H1 (cell line): Measurements from ENCODE around the gene TMEM272. TPM values are rescaled to one million over a fixed set of nuclear protein-coding genes. Genes with fewer than 3 reads are reported as not detected.

Source experiments
- CTCF ChIA-PET: fragments of 300-600 bp; sonication (Branson Sonifier 250); formaldehyde crosslinking; loops from one replicate; lab custom pipeline; 2021; ENCODE audit not compliant: partially characterized antibody; lab: Charles Lee
- POLR2A ChIA-PET: fragments of 300-600 bp; sonication (Branson Sonifier 250); formaldehyde crosslinking; loops from one replicate; lab custom pipeline; 2021; ENCODE audit warnings: inconsistent platforms; ENCODE audit not compliant: partially characterized antibody; lab: Charles Lee
- DNase-seq, 2 experiments: peaks; one replicate each; pipeline versions ENCODE4 v3.0.0 to v3.0.0-alpha.2; 2010 to 2022; ENCODE audit warnings: low spot score in 2 of 2, low read depth in 1 of 2, mixed read lengths in 1 of 2
- FAIRE-seq: peaks from 2 replicates; lab custom pipeline; 2011; peaks lifted over from hg19 to GRCh38; lab: Jason Lieb, UNC
- H2AFZ ChIP-seq: 2 replicates; pipeline ENCODE4 v1.8.1; 2012; ENCODE audit warnings: low read length, inconsistent platforms
- H2AK5ac ChIP-seq: 2 replicates; pipeline ENCODE4 v1.6.1; 2013; ENCODE audit warnings: low read depth, low read length
- H2BK120ac ChIP-seq: replicated peaks from 2 replicates; pipeline ENCODE3; 2013; ENCODE audit warnings: low read depth, low read length, inconsistent platforms
- H2BK12ac ChIP-seq: 2 replicates; pipeline ENCODE4 v1.6.1; 2013; ENCODE audit warnings: low read depth, low read length
- H2BK15ac ChIP-seq: 2 replicates; pipeline ENCODE4 v1.6.1; 2013; ENCODE audit warnings: low read length
- H2BK20ac ChIP-seq: 2 replicates; pipeline ENCODE4 v1.6.1; 2013; ENCODE audit warnings: low read length
- H2BK5ac ChIP-seq: 2 replicates; pipeline ENCODE4 v1.6.1; 2013; ENCODE audit warnings: low read depth, low read length
- H3K14ac ChIP-seq: 2 replicates; pipeline ENCODE4 v1.6.1; 2013; ENCODE audit warnings: inconsistent platforms; ENCODE audit not compliant: insufficient read length
- H3K18ac ChIP-seq: 2 replicates; pipeline ENCODE4 v1.6.1; 2013; ENCODE audit warnings: low read length; ENCODE audit errors: extremely low read depth
- H3K23ac ChIP-seq: 2 replicates; pipeline ENCODE4 v1.6.1; 2013; ENCODE audit warnings: inconsistent platforms; ENCODE audit not compliant: insufficient read length
- H3K23me2 ChIP-seq: 2 replicates; pipeline ENCODE4 v1.6.1; 2013; ENCODE audit warnings: low read depth, low read length
- H3K27ac ChIP-seq: 2 replicates; pipeline ENCODE4 v1.6.1; 2011; ENCODE audit warnings: low read depth, low read length, inconsistent platforms
- H3K27me3 ChIP-seq, 4 experiments: replicated peaks in 1 of 4; 1 replicate in 1 of 4; 2 replicates in 3 of 4; pipeline versions ENCODE4 v1.6.1 to v1.8.1; 2011 to 2013; ENCODE audit warnings: low read length in 3 of 4, mild to moderate bottlenecking in 3 of 4, inconsistent platforms in 2 of 4, mixed read lengths in 2 of 4, moderate library complexity in 1 of 4; ENCODE audit not compliant: control insufficient read depth in 3 of 4, insufficient read depth in 3 of 4; ENCODE audit errors: extremely low read depth in 1 of 4
- H3K36me3 ChIP-seq, 4 experiments: 2 replicates each; pipeline versions ENCODE4 v1.6.1 to v1.8.1; 2011 to 2013; ENCODE audit warnings: mild to moderate bottlenecking in 4 of 4, low read length in 3 of 4, moderate library complexity in 2 of 4, control low read depth in 1 of 4, inconsistent platforms in 1 of 4; ENCODE audit not compliant: insufficient read depth in 4 of 4, control insufficient read depth in 2 of 4
- H3K4ac ChIP-seq: replicated peaks from 2 replicates; pipeline ENCODE3; 2013; ENCODE audit warnings: low read length, low read depth, mixed read lengths, inconsistent platforms; ENCODE audit not compliant: insufficient read length
- H3K4me1 ChIP-seq, 4 experiments: replicated peaks in 1 of 4; 1 replicate in 1 of 4; 2 replicates in 3 of 4; pipeline versions ENCODE4 v1.6.1 to v1.8.1; 2011 to 2013; ENCODE audit warnings: low read length in 3 of 4, inconsistent platforms in 2 of 4, mixed read lengths in 1 of 4; ENCODE audit not compliant: insufficient read depth in 4 of 4, control insufficient read depth in 3 of 4
- H3K4me2 ChIP-seq, 2 experiments: 2 replicates each; pipeline versions ENCODE4 v1.6.1 to v1.8.1; 2011 to 2013; ENCODE audit warnings: low read depth in 2 of 2, low read length in 2 of 2, control low read depth in 1 of 2, inconsistent platforms in 1 of 2, mild to moderate bottlenecking in 1 of 2; ENCODE audit not compliant: insufficient read depth in 1 of 2
- H3K4me3 ChIP-seq, 4 experiments: fragments of 200-600, 300-600 bp in 1 of 4; sonication (generic), shearing (Covaris generic), sonication (Bioruptor Twin) in 1 of 4; 2 replicates each; pipeline versions ENCODE4 v1.5.1 to v1.8.1; 2011 to 2016; ENCODE audit warnings: low read length in 4 of 4, low read depth in 3 of 4, control low read depth in 2 of 4, inconsistent platforms in 2 of 4, mild to moderate bottlenecking in 2 of 4, mixed read lengths in 1 of 4, moderate library complexity in 1 of 4; ENCODE audit not compliant: insufficient read depth in 2 of 4; ENCODE audit errors: extremely low read depth in 1 of 4
- H3K56ac ChIP-seq: replicated peaks from 2 replicates; pipeline ENCODE3; 2013; ENCODE audit warnings: low read depth, mild to moderate bottlenecking, mixed read lengths, low read length, inconsistent platforms; ENCODE audit not compliant: insufficient read length
- H3K79me1 ChIP-seq: 2 replicates; pipeline ENCODE4 v1.6.1; 2013; ENCODE audit warnings: low read depth, low read length, control low read depth
- H3K79me2 ChIP-seq, 2 experiments: 2 replicates each; pipeline versions ENCODE4 v1.6.1 to v1.8.1; 2012 to 2013; ENCODE audit warnings: low read length in 2 of 2, mild to moderate bottlenecking in 2 of 2, inconsistent platforms in 1 of 2; ENCODE audit not compliant: insufficient read depth in 2 of 2, control insufficient read depth in 1 of 2
- H3K9ac ChIP-seq, 4 experiments: replicated peaks in 1 of 4; 1 replicate in 1 of 4; 2 replicates in 3 of 4; pipeline versions ENCODE4 v1.6.1 to v1.8.1; 2011 to 2013; ENCODE audit warnings: low read depth in 3 of 4, low read length in 3 of 4, control low read depth in 2 of 4, mild to moderate bottlenecking in 2 of 4, moderate library complexity in 2 of 4, inconsistent platforms in 1 of 4; ENCODE audit errors: extremely low read depth in 1 of 4
- H3K9me3 ChIP-seq, 2 experiments: 2 replicates each; pipeline versions ENCODE4 v1.6.1 to v1.8.1; 2012 to 2013; ENCODE audit warnings: mild to moderate bottlenecking in 2 of 2, moderate library complexity in 2 of 2, control low read depth in 1 of 2, inconsistent platforms in 1 of 2, low read depth in 1 of 2, low read length in 1 of 2, mixed read lengths in 1 of 2; ENCODE audit not compliant: insufficient read depth in 2 of 2
- H4K20me1 ChIP-seq, 2 experiments: replicated peaks in 1 of 2; 2 replicates each; pipeline versions ENCODE3 to v1.8.1; 2011 to 2013; ENCODE audit warnings: inconsistent platforms in 2 of 2, low read length in 2 of 2, mild to moderate bottlenecking in 1 of 2; ENCODE audit not compliant: insufficient read depth in 2 of 2, control insufficient read depth in 1 of 2
- H4K5ac ChIP-seq: 2 replicates; pipeline ENCODE4 v1.6.1; 2013; ENCODE audit warnings: low read length, low read depth, mixed read lengths, inconsistent platforms; ENCODE audit not compliant: insufficient read length
- H4K8ac ChIP-seq: 2 replicates; pipeline ENCODE4 v1.8.0; 2013; ENCODE audit warnings: mild to moderate bottlenecking, moderate library complexity, low read length, inconsistent platforms; ENCODE audit not compliant: insufficient read depth; ENCODE audit errors: extremely low read depth
- H4K91ac ChIP-seq: replicated peaks from 2 replicates; pipeline ENCODE3; 2013; ENCODE audit warnings: low read length, mixed read lengths, inconsistent platforms; ENCODE audit not compliant: insufficient read length
- ASH2L ChIP-seq: fragments of 200-600, 300-600 bp; sonication (generic); IDR thresholded peaks from one replicate; pipeline ENCODE4 v1.7.1; 2017; ENCODE audit warnings: low read length
- EP300 ChIP-seq, 2 experiments: IDR thresholded peaks; 1 replicate in 1 of 2; 2 replicates in 1 of 2; pipeline ENCODE4 v1.6.1; 2011 to 2012; ENCODE audit warnings: low read depth in 2 of 2, low read length in 2 of 2, mild to moderate bottlenecking in 2 of 2, borderline replicate concordance in 1 of 2, inconsistent platforms in 1 of 2, moderate library complexity in 1 of 2
- HDAC2 ChIP-seq, 2 experiments: fragments of 300-600 bp in 1 of 2; sonication (generic) in 1 of 2; IDR thresholded peaks; 2 replicates each; pipeline ENCODE4 v1.6.1; 2011 to 2012; ENCODE audit warnings: low read depth in 2 of 2, low read length in 2 of 2, mild to moderate bottlenecking in 2 of 2, moderate library complexity in 2 of 2, borderline replicate concordance in 1 of 2, inconsistent platforms in 1 of 2
- MAX ChIP-seq: IDR thresholded peaks from 2 replicates; pipeline ENCODE4 v1.6.1; 2012; ENCODE audit warnings: inconsistent platforms
- NANOG ChIP-seq: IDR thresholded peaks from 2 replicates; pipeline ENCODE4 v1.6.1; 2011; ENCODE audit warnings: low read length, low read depth, mild to moderate bottlenecking, inconsistent platforms; ENCODE audit not compliant: insufficient read depth, poor library complexity, severe bottlenecking
- RNF2 ChIP-seq: fragments of 200-900, 300-1000 bp; sonication (generic); IDR thresholded peaks from 2 replicates; pipeline ENCODE4 v1.7.1; 2016; ENCODE audit warnings: borderline replicate concordance, low read depth, mild to moderate bottlenecking, antibody characterized with exemption, low read length; ENCODE audit not compliant: poor library complexity, severe bottlenecking; ENCODE audit errors: missing control alignments
- SRF ChIP-seq: IDR thresholded peaks from 2 replicates; pipeline ENCODE4 v1.6.1; 2011; ENCODE audit warnings: mild to moderate bottlenecking, low read depth, low read length, moderate library complexity
- USF2 ChIP-seq: IDR thresholded peaks from 2 replicates; pipeline ENCODE4 v1.6.1; 2011; ENCODE audit warnings: low read length, improper control_type of control experiment
- YY1 ChIP-seq: IDR thresholded peaks from 2 replicates; pipeline ENCODE4 v1.6.1; 2011; ENCODE audit warnings: low read depth, mild to moderate bottlenecking, low read length
- WGBS, 2 experiments: shearing (Covaris generic) in 1 of 2; methylation state at CpG; one replicate each; pipeline versions ENCODE4 v1.1.6 to v1.1.7; 2013 to 2015; ENCODE audit warnings: low lambda C conversion rate in 2 of 2, mixed read lengths in 2 of 2, inconsistent platforms in 1 of 2, low coverage in 1 of 2, missing lambda C conversion rate in 1 of 2; ENCODE audit not compliant: insufficient replicate concordance in 2 of 2, insufficient coverage in 1 of 2, insufficient read length in 1 of 2; ENCODE audit errors: extremely low coverage in 1 of 2, missing lambda C conversion rate in 1 of 2; 5-methylcytosine and 5-hydroxymethylcytosine counted together
- polyA plus RNA-seq, 7 experiments: library from polyadenylated mRNA; depleted of rRNA in 3 of 7; stranded (reverse) in 5 of 7; unstranded in 2 of 7; fragments of >200 nt in 5 of 7; fragments of 200-250 nt in 2 of 7; gene quantifications; 1 replicate in 5 of 7; 2 replicates in 1 of 7; 4 replicates in 1 of 7; pipeline versions ENCODE4 v1.2.1 to v1.2.3, GENCODE V29; 2011 to 2013; ENCODE audit warnings: missing spikeins in 2 of 7, mixed read lengths in 2 of 7
- total RNA-seq: library from RNA; stranded (reverse); fragmentation: NEBNext Ultra II Directional; extraction: Animal tissue kit (Norgen Biotek cat#: 25700); gene quantifications from 2 replicates; pipeline ENCODE4 v1.2.1, GENCODE V29; 2021

Gene TMEM272
- total and polyA plus RNA-seq, 2 of the 8 experiments (the other 6 are each of a cell fraction or from before 2014, with no cell fraction given) = 0.05 TPM; not detected in 1

- peaks cover 0 to 16% (median 4%) of the 10 kb centered on the region in 4 experiments; a peak in 6 of 8 replicates for H3K36me3 ChIP-seq
- no peak overlapping the region for H4K5ac ChIP-seq
- H3K9me3 ChIP-seq = no peaks in the 10 kb centered on the region
- H2AK5ac ChIP-seq = no peak overlapping the region
- H2AFZ ChIP-seq = no peak overlapping the region
- ChIA-PET POLR2A (no interaction called here), CTCF (interaction anchor here (1.1 to 1.7 kb wide), 5 partner anchors 8 to 330 kb away, joined by 4 to 6 read pairs (median 4); partner anchors contain the start of gene TMEM272)
- no peak overlapping the region for H3K56ac ChIP-seq
- no peak overlapping the region for H3K9ac ChIP-seq
- no peak overlapping the region for H3K23ac ChIP-seq
- no peaks in the 10 kb centered on the region for H3K27me3 ChIP-seq
- TF ChIP-seq YY1 (no peak), NANOG (no peak), MAX (no peak), USF2 (no peak), EP300 (IDR thresholded peaks at IDR 0.05; ENCODE audit: borderline replicate concordance in 1 of 2, low read depth in 2 of 2, low read length in 2 of 2) (no peak), SRF (no peak), ASH2L (no peak), RNF2 (no peak), HDAC2 (IDR thresholded peaks at IDR 0.05; ENCODE audit: borderline replicate concordance in 1 of 2, low read depth in 2 of 2, low read length in 2 of 2) (no peak)
- peaks cover 7 to 10% (median 9%) of the 10 kb centered on the region in 4 experiments for H3K4me1 ChIP-seq
- no peak overlapping the region for H2BK12ac ChIP-seq
- H3K79me1 ChIP-seq = no peaks in the 10 kb centered on the region; the same call in 1 of the 2 replicates
- no peak overlapping the region for H4K8ac ChIP-seq
- peaks cover 0 to 3% of the 10 kb centered on the region in 2 experiments for H4K20me1 ChIP-seq
- no peak overlapping the region for H2BK120ac ChIP-seq
- no peak for FAIRE-seq
- no peak overlapping the region for H4K91ac ChIP-seq
- no peak overlapping the region for H3K14ac ChIP-seq
- no peaks in the 10 kb centered on the region for H3K79me2 ChIP-seq
- H3K18ac ChIP-seq = no peak overlapping the region
- WGBS, 2 experiments = 94% methylated on average over 4 of the region's 4 CpGs; no CpG with 5 or more reads in 1 of the 2 experiments
- no peak overlapping the region for H3K4ac ChIP-seq
- no peak for DNase-seq
- no peak overlapping the region for H2BK20ac ChIP-seq
- no peak overlapping the region for H3K27ac ChIP-seq
- H3K4me3 ChIP-seq = no peak overlapping the region
- H3K23me2 ChIP-seq = no peaks in the 10 kb centered on the region
- no peak overlapping the region for H3K4me2 ChIP-seq
- H2BK15ac ChIP-seq = no peak overlapping the region
- no peak overlapping the region; the same call in 1 of the 2 replicates for H2BK5ac ChIP-seq
Measured at GRCh38 chr13:51765142-51765515, 79.8 kb downstream of the TMEM272 start.
